Glutamatergic neuron (in vitro differentiated cells): ENCODE results near the gene SMG6. TPM values are rescaled to one million over a fixed set of nuclear protein-coding genes. Genes with fewer than 3 reads are reported as not detected.

ENCODE experiments used
- DNase-seq: peaks from one replicate; pipeline ENCODE4 v3.0.0; 2022
- H3K27ac Mint-ChIP-seq: one replicate; pipeline ENCODE4 v1.8.0; 2020; ENCODE audit warnings: mild to moderate bottlenecking, mixed read lengths, inconsistent platforms; ENCODE audit not compliant: unreplicated experiment
- H3K27me3 Mint-ChIP-seq: one replicate; pipeline ENCODE4 v1.8.0; 2020; ENCODE audit warnings: mild to moderate bottlenecking, moderate library complexity, mixed read lengths, inconsistent platforms; ENCODE audit not compliant: unreplicated experiment
- H3K36me3 Mint-ChIP-seq: one replicate; pipeline ENCODE4 v1.8.0; 2020; ENCODE audit warnings: mild to moderate bottlenecking, mixed read lengths, inconsistent platforms; ENCODE audit not compliant: unreplicated experiment
- H3K4me1 Mint-ChIP-seq: one replicate; pipeline ENCODE4 v1.8.0; 2020; ENCODE audit warnings: mild to moderate bottlenecking, low read depth, mixed read lengths, inconsistent platforms; ENCODE audit not compliant: unreplicated experiment
- H3K4me3 Mint-ChIP-seq: one replicate; pipeline ENCODE4 v1.8.0; 2020; ENCODE audit warnings: mild to moderate bottlenecking, mixed read lengths, inconsistent platforms; ENCODE audit not compliant: unreplicated experiment
- H3K9me3 Mint-ChIP-seq: one replicate; pipeline ENCODE4 v1.8.0; 2020; ENCODE audit warnings: mild to moderate bottlenecking, moderate library complexity, mixed read lengths, inconsistent platforms; ENCODE audit not compliant: unreplicated experiment
- CTCF ChIP-seq: fragments of 200-600 bp; sonication (generic); IDR thresholded peaks from one replicate; pipeline ENCODE4 v1.5.0; 2021; ENCODE audit not compliant: partially characterized antibody, unreplicated experiment
- total RNA-seq: library from RNA; stranded (reverse); fragmentation: NEBNext Ultra II Directional; extraction: Animal tissue kit (Norgen Biotek cat#: 25700); gene quantifications from one replicate; pipeline ENCODE4 v1.2.1, GENCODE V29; 2021; ENCODE audit not compliant: unreplicated experiment

Gene SMG6
- total RNA-seq, 1 donor from 2014 or later, result 42.7 TPM

DNA sequence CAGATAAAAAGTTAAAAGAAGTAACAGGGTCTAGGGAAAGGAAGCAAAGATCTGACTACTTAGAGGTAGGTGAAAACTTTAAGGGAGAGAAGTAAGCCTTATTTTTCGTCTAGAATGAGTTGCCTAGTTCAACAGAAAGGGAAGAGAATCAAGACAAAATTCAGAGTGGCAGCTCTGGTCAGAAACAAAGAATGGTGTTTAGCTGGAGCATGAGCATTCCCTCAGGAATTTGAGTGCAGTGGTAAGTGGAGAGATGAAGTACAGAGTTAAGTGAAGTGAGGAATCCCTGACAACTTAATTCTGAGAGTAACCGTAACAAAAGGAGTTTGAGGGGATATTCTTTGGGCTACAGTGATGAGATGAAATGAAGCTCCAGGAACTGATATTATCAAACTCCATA lies 11.5 kb downstream of the SMG6 start:
- Mint-ChIP-seq H3K4me3 (no peak overlapping the region), H3K36me3 (no peaks in the 10 kb centered on the region), H3K27me3 (peaks cover 3% of the 10 kb centered on the region), H3K4me1 (peaks cover 1% of the 10 kb centered on the region), H3K9me3 (no peaks in the 10 kb centered on the region), H3K27ac (no peak overlapping the region)
- no peak for TF ChIP-seq CTCF
- DNase-seq, result no peak

DNA sequence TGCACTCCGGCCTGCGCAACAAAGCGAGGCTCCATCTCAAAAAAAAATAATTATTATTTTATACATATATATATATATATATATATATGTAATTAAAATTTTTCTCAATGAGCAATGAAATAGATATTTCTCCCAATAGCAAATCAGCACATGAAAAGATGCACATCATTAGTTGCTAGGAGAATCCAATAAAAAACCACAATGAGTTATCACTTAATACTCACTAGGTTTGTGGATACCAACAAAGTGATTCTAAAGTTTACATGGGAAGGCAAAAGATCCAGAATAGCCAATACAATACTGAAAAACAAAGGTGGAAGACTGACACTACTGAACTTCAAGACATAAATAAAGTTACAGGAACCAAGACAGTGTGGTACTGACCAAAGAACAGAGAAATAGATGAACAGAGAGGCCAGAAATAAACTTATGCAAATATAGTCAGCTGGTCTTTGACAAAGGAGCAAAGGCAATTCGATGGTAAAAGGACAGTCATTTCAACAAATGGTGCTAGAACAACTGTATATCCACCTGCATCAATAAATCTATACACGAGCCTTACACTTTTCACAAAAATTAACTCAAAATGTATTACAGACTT lies 13.6 kb downstream of the SMG6 start:
- H3K9me3 Mint-ChIP-seq, result no peaks in the 10 kb centered on the region
- H3K27ac Mint-ChIP-seq, result no peak overlapping the region
- TF ChIP-seq CTCF, result no peak
- H3K36me3 Mint-ChIP-seq, result no peaks in the 10 kb centered on the region
- DNase-seq, result no peak
- H3K4me3 Mint-ChIP-seq, result no peak overlapping the region
- H3K27me3 Mint-ChIP-seq, result peaks cover 5% of the 10 kb centered on the region
- no peaks in the 10 kb centered on the region for H3K4me1 Mint-ChIP-seq

DNA sequence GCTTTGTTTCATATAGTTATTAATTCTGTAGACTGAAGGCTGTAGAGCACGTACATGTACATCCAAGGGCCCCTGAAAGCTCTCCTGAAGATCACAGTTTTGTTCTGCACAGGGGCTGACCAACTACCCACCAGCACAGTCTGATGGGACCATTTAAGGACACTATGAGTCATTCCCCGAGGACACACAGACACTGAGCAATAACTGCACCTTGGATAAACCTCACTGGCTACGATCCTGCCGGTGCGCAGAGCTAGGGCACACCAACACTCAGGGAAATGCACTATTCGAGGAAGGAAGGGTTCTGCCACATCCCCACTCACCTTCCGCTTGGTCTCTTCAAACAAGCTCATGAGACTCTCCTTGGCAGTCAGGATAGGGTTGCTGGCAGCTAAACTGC lies 20.3 kb downstream of the SMG6 start:
- H3K9me3 Mint-ChIP-seq, result no peaks in the 10 kb centered on the region
- no peak for TF ChIP-seq CTCF
- no peak overlapping the region for H3K27ac Mint-ChIP-seq
- DNase-seq, result no peak
- H3K4me3 Mint-ChIP-seq, result no peak overlapping the region
- H3K36me3 Mint-ChIP-seq, result peaks cover 5% of the 10 kb centered on the region
- peaks cover 2% of the 10 kb centered on the region for H3K4me1 Mint-ChIP-seq
- H3K27me3 Mint-ChIP-seq, result peaks cover 4% of the 10 kb centered on the region

- peak; percentile 80 for TF ChIP-seq CTCF
- no peak overlapping the region for H3K4me3 Mint-ChIP-seq
- peaks cover 2% of the 10 kb centered on the region for H3K4me1 Mint-ChIP-seq
- peak overlapping the region; percentile 14 for H3K27ac Mint-ChIP-seq
- no peak for DNase-seq
- H3K27me3 Mint-ChIP-seq, result peaks cover 4% of the 10 kb centered on the region
- peaks cover 5% of the 10 kb centered on the region for H3K36me3 Mint-ChIP-seq
- H3K9me3 Mint-ChIP-seq, result no peaks in the 10 kb centered on the region
Measured at GRCh38 chr17:2282297-2282873, 21.2 kb downstream of the SMG6 start.

GRCh38 chr17:2279707-2280106 lies 23.9 kb downstream of the SMG6 start:
- TF ChIP-seq CTCF, result no peak
- Mint-ChIP-seq H3K4me1 (peaks cover 2% of the 10 kb centered on the region), H3K4me3 (no peak overlapping the region), H3K27me3 (peaks cover 2% of the 10 kb centered on the region), H3K27ac (no peak overlapping the region), H3K36me3 (peaks cover 5% of the 10 kb centered on the region), H3K9me3 (no peaks in the 10 kb centered on the region)
- no peak for DNase-seq
